ENCODE results near the gene ITGAE.
A peak's percentile ranks its signal among the peaks of the same experiment; 100 is the strongest.

Gene ITGAE

DNA sequence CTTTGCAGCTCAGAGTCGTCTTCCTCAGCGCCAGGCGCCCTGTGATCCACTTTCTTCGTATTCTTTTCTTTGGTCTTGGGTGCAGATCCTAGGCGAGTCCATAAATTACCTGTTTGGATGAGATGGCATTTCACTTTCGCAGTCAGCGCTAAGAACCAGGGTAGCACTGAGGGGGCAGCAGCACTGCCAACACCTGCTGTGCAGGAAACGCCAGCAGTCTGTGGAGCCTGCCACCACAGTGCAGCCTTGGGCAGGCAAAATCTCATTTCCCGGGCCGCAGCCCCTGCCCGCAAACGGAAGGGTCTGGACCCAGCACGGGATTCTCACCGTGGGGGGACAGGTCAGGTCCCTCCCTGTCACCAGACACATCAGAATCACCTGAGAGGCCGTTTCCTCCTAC, 12.2 kb upstream of the ITGAE start:
- TF ChIP-seq, protein P1, sequence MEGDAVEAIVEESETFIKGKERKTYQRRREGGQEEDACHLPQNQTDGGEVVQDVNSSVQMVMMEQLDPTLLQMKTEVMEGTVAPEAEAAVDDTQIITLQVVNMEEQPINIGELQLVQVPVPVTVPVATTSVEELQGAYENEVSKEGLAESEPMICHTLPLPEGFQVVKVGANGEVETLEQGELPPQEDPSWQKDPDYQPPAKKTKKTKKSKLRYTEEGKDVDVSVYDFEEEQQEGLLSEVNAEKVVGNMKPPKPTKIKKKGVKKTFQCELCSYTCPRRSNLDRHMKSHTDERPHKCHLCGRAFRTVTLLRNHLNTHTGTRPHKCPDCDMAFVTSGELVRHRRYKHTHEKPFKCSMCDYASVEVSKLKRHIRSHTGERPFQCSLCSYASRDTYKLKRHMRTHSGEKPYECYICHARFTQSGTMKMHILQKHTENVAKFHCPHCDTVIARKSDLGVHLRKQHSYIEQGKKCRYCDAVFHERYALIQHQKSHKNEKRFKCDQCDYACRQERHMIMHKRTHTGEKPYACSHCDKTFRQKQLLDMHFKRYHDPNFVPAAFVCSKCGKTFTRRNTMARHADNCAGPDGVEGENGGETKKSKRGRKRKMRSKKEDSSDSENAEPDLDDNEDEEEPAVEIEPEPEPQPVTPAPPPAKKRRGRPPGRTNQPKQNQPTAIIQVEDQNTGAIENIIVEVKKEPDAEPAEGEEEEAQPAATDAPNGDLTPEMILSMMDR (IDR thresholded peaks at IDR 0.05; ENCODE audit: low read depth, low read length, missing control alignments), result no peak
- no peak overlapping the region for H3K27ac ChIP-seq
- peaks cover 45% of the 10 kb centered on the region for H3K36me3 ChIP-seq (replicated peaks)
- no peak for DNase-seq
- H3K27me3 ChIP-seq (replicated peaks), result no peaks in the 10 kb centered on the region
- no peak overlapping the region for H3K4me3 ChIP-seq (ENCODE audit: low read depth, low read length)
- in situ Hi-C loops (cut with HindIII; ENCODE audit: low pct_ligation_motif_present, low sequenced_read_pairs), result no loop called here

DNA sequence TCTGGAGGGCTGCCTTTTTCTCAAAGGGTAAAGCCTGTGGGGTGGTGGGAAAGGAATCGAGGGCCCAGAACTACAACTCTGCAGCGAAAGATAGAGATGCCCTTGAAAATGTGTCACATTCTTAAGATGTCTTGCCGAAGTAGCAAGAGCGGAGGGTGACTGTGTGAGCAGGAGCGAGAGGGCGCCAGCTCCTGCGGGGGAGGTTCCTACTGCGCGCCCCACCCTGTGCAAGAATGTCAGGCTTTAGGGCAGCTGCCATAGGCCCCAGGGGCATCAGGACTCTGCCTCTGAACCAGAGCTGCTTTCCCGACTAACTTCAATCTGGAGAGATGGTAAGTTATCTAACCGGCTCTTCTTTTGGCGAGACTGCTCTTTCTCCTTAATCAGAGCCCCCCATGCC, 11.8 kb upstream of the ITGAE start:
- TF ChIP-seq, protein P1 (IDR thresholded peaks at IDR 0.05; ENCODE audit: low read depth, low read length, missing control alignments), result no peak

DNA sequence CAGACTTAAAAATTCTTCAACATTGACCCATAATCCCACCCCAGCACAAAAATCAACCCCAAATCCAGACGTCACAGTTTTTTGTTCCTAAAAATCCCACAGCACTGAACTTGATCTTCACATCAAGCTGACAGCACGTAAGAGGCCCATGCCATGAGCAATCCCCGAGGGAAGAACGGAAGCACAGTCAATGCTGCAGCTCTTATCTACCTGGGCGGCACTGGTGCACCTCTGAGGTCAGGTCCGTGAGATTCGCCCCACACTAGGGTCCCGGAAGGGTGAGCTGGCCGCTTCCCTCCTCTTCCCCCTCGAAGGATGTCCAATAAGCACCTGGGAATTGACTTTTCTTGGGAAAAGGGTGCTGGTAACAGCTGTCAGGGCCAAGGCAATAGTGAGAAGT, 11.3 kb upstream of the ITGAE start:
- Histone ChIP-seq H3K27ac (no peak overlapping the region), H3K27me3 (replicated peaks) (no peaks in the 10 kb centered on the region), H3K36me3 (replicated peaks) (peaks cover 39% of the 10 kb centered on the region), H3K4me3 (ENCODE audit: low read depth, low read length) (no peak overlapping the region)
- TF ChIP-seq, protein P1 (IDR thresholded peaks at IDR 0.05; ENCODE audit: low read depth, low read length, missing control alignments), result no peak
- in situ Hi-C loops (cut with HindIII; ENCODE audit: low pct_ligation_motif_present, low sequenced_read_pairs), result no loop called here
- no peak for DNase-seq

More for the DNA sequence above, 11.8 kb upstream of the ITGAE start:
- in situ Hi-C loops (cut with HindIII; ENCODE audit: low pct_ligation_motif_present, low sequenced_read_pairs), result no loop called here
- DNase-seq, result no peak
- H3K27me3 ChIP-seq (replicated peaks), result no peaks in the 10 kb centered on the region
- H3K4me3 ChIP-seq (ENCODE audit: low read depth, low read length), result no peak overlapping the region
- H3K27ac ChIP-seq, result no peak overlapping the region
- H3K36me3 ChIP-seq (replicated peaks), result peaks cover 43% of the 10 kb centered on the region

GRCh38 chr17:3810019-3810418, 9.0 kb upstream of the ITGAE start:
- in situ Hi-C loops (cut with HindIII; ENCODE audit: low pct_ligation_motif_present, low sequenced_read_pairs), result no loop called here
- H3K27ac ChIP-seq, result no peak overlapping the region
- H3K27me3 ChIP-seq (replicated peaks), result no peaks in the 10 kb centered on the region
- DNase-seq, result no peak
- TF ChIP-seq, protein P1 (IDR thresholded peaks at IDR 0.05; ENCODE audit: low read depth, low read length, missing control alignments), result no peak
- peaks cover 20% of the 10 kb centered on the region for H3K36me3 ChIP-seq (replicated peaks)
- no peak overlapping the region for H3K4me3 ChIP-seq (ENCODE audit: low read depth, low read length)

GRCh38 chr17:3809135-3809534, 8.1 kb upstream of the ITGAE start:
- in situ Hi-C loops (cut with HindIII; ENCODE audit: low pct_ligation_motif_present, low sequenced_read_pairs), result no loop called here
- Histone ChIP-seq H3K27ac (peak overlapping the region; percentile 6), H3K27me3 (replicated peaks) (no peaks in the 10 kb centered on the region), H3K4me3 (ENCODE audit: low read depth, low read length) (no peak overlapping the region), H3K36me3 (replicated peaks) (peaks cover 13% of the 10 kb centered on the region)
- TF ChIP-seq, protein P1 (IDR thresholded peaks at IDR 0.05; ENCODE audit: low read depth, low read length, missing control alignments), result no peak
- DNase-seq, result no peak

GRCh38 chr17:3808701-3809100, 7.7 kb upstream of the ITGAE start:
- H3K4me3 ChIP-seq (ENCODE audit: low read depth, low read length), result no peak overlapping the region
- peak; percentile 61 for DNase-seq
- H3K27me3 ChIP-seq (replicated peaks), result no peaks in the 10 kb centered on the region
- H3K27ac ChIP-seq, result peak overlapping the region; percentile 39
- TF ChIP-seq, protein P1 (IDR thresholded peaks at IDR 0.05; ENCODE audit: low read depth, low read length, missing control alignments), result no peak
- in situ Hi-C loops (cut with HindIII; ENCODE audit: low pct_ligation_motif_present, low sequenced_read_pairs), result no loop called here
- peaks cover 10% of the 10 kb centered on the region for H3K36me3 ChIP-seq (replicated peaks)
